Suprapubic skin (tissue), 4 donors: ENCODE results near the gene NME7.

Experiments
- CTCF ChIP-seq, 2 donors: fragments of 200-600 bp in 1 of 2; fragments of 450-650 bp in 1 of 2; sonication (generic) in 1 of 2; IDR thresholded peaks; one replicate each; pipeline ENCODE4 v1.5.1; 2016 to 2019; ENCODE audit warnings: antibody characterized with exemption in 2 of 2, mild to moderate bottlenecking in 1 of 2, moderate library complexity in 1 of 2
- POLR2A ChIP-seq, 2 donors: fragments of 450-650 bp; IDR thresholded peaks; one replicate each; pipeline ENCODE4 v1.6.1; 2017; ENCODE audit warnings: antibody characterized with exemption in 2 of 2, mild to moderate bottlenecking in 2 of 2, moderate library complexity in 2 of 2
- POLR2AphosphoS5 ChIP-seq, 3 donors: sonication (generic); formaldehyde crosslinking; IDR thresholded peaks; one replicate each; pipeline ENCODE4 v1.6.1; 2017; ENCODE audit warnings: antibody characterized with exemption in 3 of 3

GRCh38 chr1:169322138-169322537 lies 45.5 kb downstream of the NME7 start:
- TF ChIP-seq CTCF (IDR thresholded peaks at IDR 0.05) (no peak), POLR2A (IDR thresholded peaks at IDR 0.05) (no peak), POLR2AphosphoS5 (IDR thresholded peaks at IDR 0.05) (no peak)
